WTC11 (cell line): ENCODE measurements around the gene CDH13. TPM values are rescaled to one million over a fixed set of nuclear protein-coding genes. Genes with fewer than 3 reads are reported as not detected.

Source experiments
- ATAC-seq: fragments of 200-7000 bp; cut with Tn5 transposase; 2 replicates; pipeline ENCODE4 v1.10.0; 2021; ENCODE audit warnings: mild to moderate bottlenecking, moderate library complexity
- CTCF ChIA-PET: fragments of 300-600 bp; sonication (Branson Sonifier 250); formaldehyde crosslinking; loops from one replicate; lab custom pipeline; 2021; ENCODE audit warnings: antibody characterized with exemption; lab: Charles Lee
- POLR2A ChIA-PET: fragments of 350-600 bp; sonication (Branson Sonifier 250); formaldehyde crosslinking; loops from one replicate; lab custom pipeline; 2021; ENCODE audit warnings: antibody characterized with exemption; lab: Charles Lee
- DNase-seq: peaks from one replicate; pipeline ENCODE4 v3.0.0; 2021; ENCODE audit warnings: low spot score
- H3K27ac Mint-ChIP-seq: 2 replicates; pipeline ENCODE4 v1.8.0; 2021; ENCODE audit warnings: mixed read lengths
- H3K27me3 Mint-ChIP-seq: 2 replicates; pipeline ENCODE4 v1.8.0; 2021; ENCODE audit warnings: low read depth, mild to moderate bottlenecking, moderate library complexity, mixed read lengths
- H3K36me3 Mint-ChIP-seq: 2 replicates; pipeline ENCODE4 v1.8.0; 2021; ENCODE audit warnings: mixed read lengths
- H3K4me1 Mint-ChIP-seq: 2 replicates; pipeline ENCODE4 v1.8.0; 2022; ENCODE audit warnings: mixed read lengths
- H3K4me3 Mint-ChIP-seq: 2 replicates; pipeline ENCODE4 v1.8.0; 2021; ENCODE audit warnings: mild to moderate bottlenecking, moderate library complexity, mixed read lengths
- H3K9me3 Mint-ChIP-seq: 2 replicates; pipeline ENCODE4 v1.8.0; 2021; ENCODE audit warnings: mixed read lengths
- JAZF1 ChIP-seq: fragments of 250-450 bp; sonication (Bioruptor Pico); IDR thresholded peaks from 2 replicates; pipeline ENCODE4 v1.9.0; 2021; ENCODE audit warnings: moderate library complexity, mild to moderate bottlenecking, inconsistent platforms
- JUN ChIP-seq: sonication (generic); formaldehyde crosslinking; IDR thresholded peaks from 2 replicates; pipeline ENCODE4 v1.8.0; 2023; ENCODE audit warnings: mild to moderate bottlenecking, missing genetic modification reagents
- NFATC4 ChIP-seq: fragments of 250-450 bp; sonication (Bioruptor Pico); IDR thresholded peaks from 2 replicates; pipeline ENCODE4 v1.9.0; 2021; ENCODE audit warnings: mild to moderate bottlenecking
- NFE2L1 ChIP-seq: sonication (generic); formaldehyde crosslinking; IDR thresholded peaks from 2 replicates; pipeline ENCODE4 v1.8.1; 2023; ENCODE audit warnings: missing genetic modification reagents
- NR3C1 ChIP-seq: sonication (generic); formaldehyde crosslinking; conservative IDR thresholded peaks from 2 replicates; pipeline ENCODE4 v1.8.1; 2023; ENCODE audit warnings: low read depth, mild to moderate bottlenecking, missing genetic modification reagents
- RORB ChIP-seq: fragments of 250-450 bp; sonication (Bioruptor Pico); IDR thresholded peaks from 2 replicates; pipeline ENCODE4 v1.9.0; 2021; ENCODE audit warnings: mild to moderate bottlenecking
- ZNF232 ChIP-seq: sonication (generic); formaldehyde crosslinking; IDR thresholded peaks from 2 replicates; pipeline ENCODE4 v1.8.0; 2022; ENCODE audit warnings: mild to moderate bottlenecking, missing genetic modification reagents
- total RNA-seq: library from RNA; stranded (reverse); gene quantifications from 3 replicates; pipeline ENCODE4 v1.2.3, GENCODE V29; 2021
- TF ChIP-seq, protein P1 (sequence below): sonication (generic); formaldehyde crosslinking; IDR thresholded peaks from 2 replicates; pipeline ENCODE4 v1.8.1; 2023; ENCODE audit warnings: mild to moderate bottlenecking, moderate library complexity, missing genetic modification reagents
- TF ChIP-seq, protein P2 (sequence below): sonication (generic); formaldehyde crosslinking; IDR thresholded peaks from 2 replicates; pipeline ENCODE4 v1.8.1; 2022; ENCODE audit warnings: low read depth, mild to moderate bottlenecking, moderate library complexity, missing genetic modification reagents, borderline replicate concordance
- TF ChIP-seq, protein P3 (sequence below): sonication (generic); formaldehyde crosslinking; IDR thresholded peaks from 2 replicates; pipeline ENCODE4 v1.8.1; 2023; ENCODE audit warnings: mild to moderate bottlenecking, missing genetic modification reagents
- TF ChIP-seq, protein P4 (sequence below): sonication (generic); formaldehyde crosslinking; IDR thresholded peaks from 2 replicates; pipeline ENCODE4 v1.8.0; 2022; ENCODE audit warnings: mild to moderate bottlenecking, missing genetic modification reagents
- TF ChIP-seq, protein P5 (sequence below): fragments of 200-600 bp; IDR thresholded peaks from 2 replicates; pipeline ENCODE4 v1.8.0; 2022; ENCODE audit warnings: antibody characterized with exemption
- TF ChIP-seq, protein P6 (sequence below): sonication (generic); formaldehyde crosslinking; IDR thresholded peaks from 2 replicates; pipeline ENCODE4 v1.8.1; 2023; ENCODE audit warnings: mild to moderate bottlenecking, missing genetic modification reagents
- TF ChIP-seq, protein P7 (sequence below): sonication (generic); formaldehyde crosslinking; IDR thresholded peaks from 2 replicates; pipeline ENCODE4 v1.8.0; 2023; ENCODE audit warnings: missing genetic modification reagents, mild to moderate bottlenecking, borderline replicate concordance

CDH13 gene
- total RNA-seq, 1 experiment from 2014 or later, result 0.81 TPM

DNA sequence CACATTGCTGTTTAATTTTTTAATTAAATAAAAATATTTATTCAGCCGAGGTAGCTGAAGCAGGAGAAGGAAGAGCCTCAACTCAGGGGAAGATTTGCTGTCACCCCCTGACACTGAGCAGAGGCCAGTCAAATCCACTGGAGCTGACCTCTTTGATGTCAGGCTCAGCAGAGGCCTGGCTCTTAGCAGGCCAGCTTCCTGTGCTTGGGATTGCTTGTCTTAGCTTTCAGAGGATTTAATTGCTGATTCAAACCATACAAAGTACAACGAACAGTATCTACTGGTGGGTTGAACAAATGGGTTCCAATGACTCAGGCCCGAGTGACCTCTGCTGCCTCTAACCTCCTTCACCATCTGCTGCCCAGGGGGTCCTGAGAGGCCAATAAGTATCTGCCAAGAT is 764.0 kb downstream of the CDH13 start:
- TF ChIP-seq, protein P1, sequence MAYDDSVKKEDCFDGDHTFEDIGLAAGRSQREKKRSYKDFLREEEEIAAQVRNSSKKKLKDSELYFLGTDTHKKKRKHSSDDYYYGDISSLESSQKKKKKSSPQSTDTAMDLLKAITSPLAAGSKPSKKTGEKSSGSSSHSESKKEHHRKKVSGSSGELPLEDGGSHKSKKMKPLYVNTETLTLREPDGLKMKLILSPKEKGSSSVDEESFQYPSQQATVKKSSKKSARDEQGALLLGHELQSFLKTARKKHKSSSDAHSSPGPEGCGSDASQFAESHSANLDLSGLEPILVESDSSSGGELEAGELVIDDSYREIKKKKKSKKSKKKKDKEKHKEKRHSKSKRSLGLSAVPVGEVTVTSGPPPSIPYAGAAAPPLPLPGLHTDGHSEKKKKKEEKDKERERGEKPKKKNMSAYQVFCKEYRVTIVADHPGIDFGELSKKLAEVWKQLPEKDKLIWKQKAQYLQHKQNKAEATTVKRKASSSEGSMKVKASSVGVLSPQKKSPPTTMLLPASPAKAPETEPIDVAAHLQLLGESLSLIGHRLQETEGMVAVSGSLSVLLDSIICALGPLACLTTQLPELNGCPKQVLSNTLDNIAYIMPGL (CRISPR knock-in tag), result no peak
- TF ChIP-seq NFATC4 (CRISPR knock-in tag) (no peak), NFE2L1 (CRISPR knock-in tag) (no peak), RORB (CRISPR knock-in tag) (no peak), NR3C1 (no peak), JAZF1 (CRISPR knock-in tag) (no peak), JUN (CRISPR knock-in tag) (no peak), ZNF232 (no peak)
- TF ChIP-seq, protein P2, sequence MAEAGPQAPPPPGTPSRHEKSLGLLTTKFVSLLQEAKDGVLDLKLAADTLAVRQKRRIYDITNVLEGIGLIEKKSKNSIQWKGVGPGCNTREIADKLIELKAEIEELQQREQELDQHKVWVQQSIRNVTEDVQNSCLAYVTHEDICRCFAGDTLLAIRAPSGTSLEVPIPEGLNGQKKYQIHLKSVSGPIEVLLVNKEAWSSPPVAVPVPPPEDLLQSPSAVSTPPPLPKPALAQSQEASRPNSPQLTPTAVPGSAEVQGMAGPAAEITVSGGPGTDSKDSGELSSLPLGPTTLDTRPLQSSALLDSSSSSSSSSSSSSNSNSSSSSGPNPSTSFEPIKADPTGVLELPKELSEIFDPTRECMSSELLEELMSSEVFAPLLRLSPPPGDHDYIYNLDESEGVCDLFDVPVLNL, result no peak
- TF ChIP-seq, protein P3, sequence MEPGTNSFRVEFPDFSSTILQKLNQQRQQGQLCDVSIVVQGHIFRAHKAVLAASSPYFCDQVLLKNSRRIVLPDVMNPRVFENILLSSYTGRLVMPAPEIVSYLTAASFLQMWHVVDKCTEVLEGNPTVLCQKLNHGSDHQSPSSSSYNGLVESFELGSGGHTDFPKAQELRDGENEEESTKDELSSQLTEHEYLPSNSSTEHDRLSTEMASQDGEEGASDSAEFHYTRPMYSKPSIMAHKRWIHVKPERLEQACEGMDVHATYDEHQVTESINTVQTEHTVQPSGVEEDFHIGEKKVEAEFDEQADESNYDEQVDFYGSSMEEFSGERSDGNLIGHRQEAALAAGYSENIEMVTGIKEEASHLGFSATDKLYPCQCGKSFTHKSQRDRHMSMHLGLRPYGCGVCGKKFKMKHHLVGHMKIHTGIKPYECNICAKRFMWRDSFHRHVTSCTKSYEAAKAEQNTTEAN (CRISPR knock-in tag), result no peak
- TF ChIP-seq, protein P4, sequence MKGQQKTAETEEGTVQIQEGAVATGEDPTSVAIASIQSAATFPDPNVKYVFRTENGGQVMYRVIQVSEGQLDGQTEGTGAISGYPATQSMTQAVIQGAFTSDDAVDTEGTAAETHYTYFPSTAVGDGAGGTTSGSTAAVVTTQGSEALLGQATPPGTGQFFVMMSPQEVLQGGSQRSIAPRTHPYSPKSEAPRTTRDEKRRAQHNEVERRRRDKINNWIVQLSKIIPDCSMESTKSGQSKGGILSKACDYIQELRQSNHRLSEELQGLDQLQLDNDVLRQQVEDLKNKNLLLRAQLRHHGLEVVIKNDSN, result no peak
- TF ChIP-seq, protein P5, sequence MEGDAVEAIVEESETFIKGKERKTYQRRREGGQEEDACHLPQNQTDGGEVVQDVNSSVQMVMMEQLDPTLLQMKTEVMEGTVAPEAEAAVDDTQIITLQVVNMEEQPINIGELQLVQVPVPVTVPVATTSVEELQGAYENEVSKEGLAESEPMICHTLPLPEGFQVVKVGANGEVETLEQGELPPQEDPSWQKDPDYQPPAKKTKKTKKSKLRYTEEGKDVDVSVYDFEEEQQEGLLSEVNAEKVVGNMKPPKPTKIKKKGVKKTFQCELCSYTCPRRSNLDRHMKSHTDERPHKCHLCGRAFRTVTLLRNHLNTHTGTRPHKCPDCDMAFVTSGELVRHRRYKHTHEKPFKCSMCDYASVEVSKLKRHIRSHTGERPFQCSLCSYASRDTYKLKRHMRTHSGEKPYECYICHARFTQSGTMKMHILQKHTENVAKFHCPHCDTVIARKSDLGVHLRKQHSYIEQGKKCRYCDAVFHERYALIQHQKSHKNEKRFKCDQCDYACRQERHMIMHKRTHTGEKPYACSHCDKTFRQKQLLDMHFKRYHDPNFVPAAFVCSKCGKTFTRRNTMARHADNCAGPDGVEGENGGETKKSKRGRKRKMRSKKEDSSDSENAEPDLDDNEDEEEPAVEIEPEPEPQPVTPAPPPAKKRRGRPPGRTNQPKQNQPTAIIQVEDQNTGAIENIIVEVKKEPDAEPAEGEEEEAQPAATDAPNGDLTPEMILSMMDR, result no peak
- TF ChIP-seq, protein P6, sequence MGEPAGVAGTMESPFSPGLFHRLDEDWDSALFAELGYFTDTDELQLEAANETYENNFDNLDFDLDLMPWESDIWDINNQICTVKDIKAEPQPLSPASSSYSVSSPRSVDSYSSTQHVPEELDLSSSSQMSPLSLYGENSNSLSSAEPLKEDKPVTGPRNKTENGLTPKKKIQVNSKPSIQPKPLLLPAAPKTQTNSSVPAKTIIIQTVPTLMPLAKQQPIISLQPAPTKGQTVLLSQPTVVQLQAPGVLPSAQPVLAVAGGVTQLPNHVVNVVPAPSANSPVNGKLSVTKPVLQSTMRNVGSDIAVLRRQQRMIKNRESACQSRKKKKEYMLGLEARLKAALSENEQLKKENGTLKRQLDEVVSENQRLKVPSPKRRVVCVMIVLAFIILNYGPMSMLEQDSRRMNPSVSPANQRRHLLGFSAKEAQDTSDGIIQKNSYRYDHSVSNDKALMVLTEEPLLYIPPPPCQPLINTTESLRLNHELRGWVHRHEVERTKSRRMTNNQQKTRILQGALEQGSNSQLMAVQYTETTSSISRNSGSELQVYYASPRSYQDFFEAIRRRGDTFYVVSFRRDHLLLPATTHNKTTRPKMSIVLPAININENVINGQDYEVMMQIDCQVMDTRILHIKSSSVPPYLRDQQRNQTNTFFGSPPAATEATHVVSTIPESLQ (CRISPR knock-in tag), result no peak
- TF ChIP-seq, protein P7, sequence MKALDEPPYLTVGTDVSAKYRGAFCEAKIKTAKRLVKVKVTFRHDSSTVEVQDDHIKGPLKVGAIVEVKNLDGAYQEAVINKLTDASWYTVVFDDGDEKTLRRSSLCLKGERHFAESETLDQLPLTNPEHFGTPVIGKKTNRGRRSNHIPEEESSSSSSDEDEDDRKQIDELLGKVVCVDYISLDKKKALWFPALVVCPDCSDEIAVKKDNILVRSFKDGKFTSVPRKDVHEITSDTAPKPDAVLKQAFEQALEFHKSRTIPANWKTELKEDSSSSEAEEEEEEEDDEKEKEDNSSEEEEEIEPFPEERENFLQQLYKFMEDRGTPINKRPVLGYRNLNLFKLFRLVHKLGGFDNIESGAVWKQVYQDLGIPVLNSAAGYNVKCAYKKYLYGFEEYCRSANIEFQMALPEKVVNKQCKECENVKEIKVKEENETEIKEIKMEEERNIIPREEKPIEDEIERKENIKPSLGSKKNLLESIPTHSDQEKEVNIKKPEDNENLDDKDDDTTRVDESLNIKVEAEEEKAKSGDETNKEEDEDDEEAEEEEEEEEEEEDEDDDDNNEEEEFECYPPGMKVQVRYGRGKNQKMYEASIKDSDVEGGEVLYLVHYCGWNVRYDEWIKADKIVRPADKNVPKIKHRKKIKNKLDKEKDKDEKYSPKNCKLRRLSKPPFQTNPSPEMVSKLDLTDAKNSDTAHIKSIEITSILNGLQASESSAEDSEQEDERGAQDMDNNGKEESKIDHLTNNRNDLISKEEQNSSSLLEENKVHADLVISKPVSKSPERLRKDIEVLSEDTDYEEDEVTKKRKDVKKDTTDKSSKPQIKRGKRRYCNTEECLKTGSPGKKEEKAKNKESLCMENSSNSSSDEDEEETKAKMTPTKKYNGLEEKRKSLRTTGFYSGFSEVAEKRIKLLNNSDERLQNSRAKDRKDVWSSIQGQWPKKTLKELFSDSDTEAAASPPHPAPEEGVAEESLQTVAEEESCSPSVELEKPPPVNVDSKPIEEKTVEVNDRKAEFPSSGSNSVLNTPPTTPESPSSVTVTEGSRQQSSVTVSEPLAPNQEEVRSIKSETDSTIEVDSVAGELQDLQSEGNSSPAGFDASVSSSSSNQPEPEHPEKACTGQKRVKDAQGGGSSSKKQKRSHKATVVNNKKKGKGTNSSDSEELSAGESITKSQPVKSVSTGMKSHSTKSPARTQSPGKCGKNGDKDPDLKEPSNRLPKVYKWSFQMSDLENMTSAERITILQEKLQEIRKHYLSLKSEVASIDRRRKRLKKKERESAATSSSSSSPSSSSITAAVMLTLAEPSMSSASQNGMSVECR (CRISPR knock-in tag), result no peak
- ATAC-seq (no peak), DNase-seq (no peak)
- Mint-ChIP-seq H3K36me3 (peaks cover 4% of the 10 kb centered on the region; the same call in 1 of the 2 replicates), H3K27ac (no peak overlapping the region), H3K9me3 (peaks cover 23% of the 10 kb centered on the region), H3K4me1 (no peaks in the 10 kb centered on the region), H3K4me3 (no peak overlapping the region), H3K27me3 (no peaks in the 10 kb centered on the region)
- CTCF ChIA-PET, result interaction anchor here (1.5 to 1.9 kb wide), 2 partner anchors 9 to 11 kb away, joined by 4 to 10 read pairs; no protein-coding TSS in a partner anchor
- POLR2A ChIA-PET, result no interaction called here
